Tibial nerve (tissue), 4 donors: ENCODE data around the gene DTNB. TPM values are rescaled to one million over a fixed set of nuclear protein-coding genes. Genes with fewer than 3 reads are reported as not detected.

Experiments
- DNase-seq, 2 donors: peaks; one replicate each; pipeline ENCODE4 v3.0.0-alpha.2; 2019; ENCODE audit warnings: low spot score in 2 of 2
- H3K27ac ChIP-seq, 4 donors: fragments of 200-600 bp; sonication (generic) in 3 of 4; one replicate each; pipeline ENCODE4 v1.5.1; 2017 to 2019; ENCODE audit warnings: mild to moderate bottlenecking in 1 of 4
- H3K27me3 ChIP-seq, 2 donors: fragments of 200-600 bp; sonication (generic) in 1 of 2; one replicate each; pipeline versions ENCODE4 v1.5.1 to v1.6.0; 2017 to 2019
- H3K36me3 ChIP-seq, 3 donors: fragments of 200-600 bp; sonication (generic); one replicate each; pipeline ENCODE4 v1.5.1; 2018 to 2019
- H3K4me1 ChIP-seq, 4 donors: fragments of 200-600 bp; sonication (generic) in 3 of 4; one replicate each; pipeline ENCODE4 v1.5.1; 2017 to 2019
- H3K4me3 ChIP-seq, 4 donors: fragments of 200-600 bp; sonication (generic) in 3 of 4; one replicate each; pipeline ENCODE4 v1.5.1; 2017 to 2019; ENCODE audit warnings: mild to moderate bottlenecking in 1 of 4, moderate library complexity in 1 of 4
- H3K9me3 ChIP-seq, 4 donors: fragments of 200-600 bp; sonication (generic) in 3 of 4; one replicate each; pipeline ENCODE4 v1.5.1; 2017 to 2019
- CTCF ChIP-seq, 5 experiments: fragments of 200-600 bp in 3 of 5; fragments of 450-650 bp in 2 of 5; sonication (generic) in 3 of 5; IDR thresholded peaks; one replicate each; pipeline ENCODE4 v1.5.1; 2016 to 2019; ENCODE audit warnings: antibody characterized with exemption in 5 of 5, mild to moderate bottlenecking in 3 of 5, moderate library complexity in 2 of 5
- EP300 ChIP-seq, 2 donors: sonication (generic); formaldehyde crosslinking; IDR thresholded peaks; one replicate each; pipeline ENCODE4 v1.6.1; 2017; ENCODE audit warnings: antibody characterized with exemption in 2 of 2, mild to moderate bottlenecking in 1 of 2
- POLR2A ChIP-seq, 2 donors: fragments of 450-650 bp; IDR thresholded peaks; one replicate each; pipeline ENCODE4 v1.6.1; 2017; ENCODE audit warnings: antibody characterized with exemption in 2 of 2, mild to moderate bottlenecking in 2 of 2, moderate library complexity in 2 of 2
- WGBS, 2 donors: methylation state at CpG; one replicate each; pipeline ENCODE4 v1.1.5; 2018; 5-methylcytosine and 5-hydroxymethylcytosine counted together
- small RNA-seq: library from RNA; depleted of rRNA; stranded (forward); fragments of <200 nt; gene quantifications from one replicate; pipeline ENCODE3, GENCODE V24; 2016
- total RNA-seq, 4 donors: library from RNA; depleted of rRNA; stranded (reverse); fragments of >200 nt; gene quantifications; one replicate each; pipeline ENCODE4 v1.1.0, GENCODE V29; 2016

The DTNB gene
- total RNA-seq, 4 donors from 2014 or later: 9.4 to 18.6 (median 13.1) TPM

GRCh38 chr2:25331686-25332365 is 341.6 kb downstream of the DTNB start:
- no peak for TF ChIP-seq EP300 (IDR thresholded peaks at IDR 0.05)
- no peak for TF ChIP-seq CTCF (IDR thresholded peaks at IDR 0.05)
- no peak for TF ChIP-seq POLR2A (IDR thresholded peaks at IDR 0.05)
- H3K4me3 ChIP-seq: no peak overlapping the region
- H3K36me3 ChIP-seq: peaks cover 0 to 11% (median 0%) of the 10 kb centered on the region in 3 donors
- 73 to 77% methylated on average over 23 of the region's 23 CpGs for WGBS, 2 donors
- H3K27ac ChIP-seq: peak overlapping the region in 2 of 4 donors; percentile 44 to 74
- H3K27me3 ChIP-seq: no peaks in the 10 kb centered on the region
- peaks cover 0 to 82% (median 28%) of the 10 kb centered on the region in 4 donors for H3K4me1 ChIP-seq
- DNase-seq: no peak
- H3K9me3 ChIP-seq: peaks cover 0 to 5% (median 0%) of the 10 kb centered on the region in 4 donors

- TF ChIP-seq EP300 (IDR thresholded peaks at IDR 0.05) (no peak), CTCF (IDR thresholded peaks at IDR 0.05) (no peak), POLR2A (IDR thresholded peaks at IDR 0.05) (no peak)
- WGBS, 2 donors: 88 to 89% methylated on average over 4 of the region's 4 CpGs
- peaks cover 0 to 73% (median 23%) of the 10 kb centered on the region in 4 donors for H3K4me1 ChIP-seq
These were observed 342.4 kb downstream of the DTNB start for GRCh38 chr2:25330937-25331336.

GRCh38 chr2:25330273-25330672 is 343.1 kb downstream of the DTNB start:
- TF ChIP-seq CTCF (IDR thresholded peaks at IDR 0.05) (no peak), EP300 (IDR thresholded peaks at IDR 0.05) (no peak), POLR2A (IDR thresholded peaks at IDR 0.05) (no peak)
- no peak overlapping the region for H3K27ac ChIP-seq

More at GRCh38 chr2:25330937-25331336, 342.4 kb downstream of the DTNB start:
- H3K27ac ChIP-seq: no peak overlapping the region
- H3K9me3 ChIP-seq: peaks cover 0 to 13% (median 2%) of the 10 kb centered on the region in 4 donors
- H3K4me3 ChIP-seq: no peak overlapping the region
- H3K36me3 ChIP-seq: peaks cover 0 to 18% (median 0%) of the 10 kb centered on the region in 3 donors
- no peaks in the 10 kb centered on the region for H3K27me3 ChIP-seq
- no peak for DNase-seq

GRCh38 chr2:25328152-25329085 is 345.0 kb downstream of the DTNB start:
- Histone ChIP-seq H3K9me3 (peaks cover 0 to 13% (median 2%) of the 10 kb centered on the region in 4 donors), H3K4me1 (peaks cover 0 to 73% (median 26%) of the 10 kb centered on the region in 4 donors), H3K27me3 (no peaks in the 10 kb centered on the region), H3K27ac (no peak overlapping the region), H3K36me3 (peaks cover 0 to 18% (median 0%) of the 10 kb centered on the region in 3 donors), H3K4me3 (no peak overlapping the region)
- no peak for DNase-seq
- 61 to 64% methylated on average over 24 to 27 of the region's 27 CpGs for WGBS, 2 donors
- TF ChIP-seq POLR2A (IDR thresholded peaks at IDR 0.05) (no peak), EP300 (IDR thresholded peaks at IDR 0.05) (no peak), CTCF (IDR thresholded peaks at IDR 0.05) (no peak)

More at GRCh38 chr2:25330273-25330672, 343.1 kb downstream of the DTNB start:
- H3K9me3 ChIP-seq: peaks cover 0 to 13% (median 2%) of the 10 kb centered on the region in 4 donors
- H3K27me3 ChIP-seq: no peaks in the 10 kb centered on the region
- peaks cover 0 to 18% (median 0%) of the 10 kb centered on the region in 3 donors for H3K36me3 ChIP-seq
- no peak for DNase-seq
- H3K4me3 ChIP-seq: no peak overlapping the region
- 74 to 75% methylated on average over 10 of the region's 10 CpGs for whole genome bisulfite sequencing, 2 donors
- peaks cover 0 to 69% (median 23%) of the 10 kb centered on the region in 4 donors for H3K4me1 ChIP-seq

Small RNA genes within 50 kb of the gene (small RNA-seq; reads per million reads assigned to genes)
- gene MIR1301 (2.6 reads per million, percentile 72 among the genes with 10 or more reads in this experiment), gene RF00019 (not detected)

Other genes with a start within 250 kb of the DTNB start
- gene ASXL2, start 204.9 kb upstream of the DTNB start, total RNA-seq: 10 to 100 TPM; 13.2 to 21.2 (median 16.5) TPM